Stimulated activated CD8-positive, alpha-beta memory T cell treated with anti-CD3 and anti-CD28 coated beads, Interleukin-4, amount 100 ng/mL, for 1 hour (primary cell): Measurements from ENCODE around the gene M6PR.
A peak's percentile ranks its signal among the peaks of the same experiment; 100 is the strongest.
"Not testable (repeated sequence)": the region's sequence is repeated elsewhere in the genome, so short reads cannot be mapped to it uniquely, and the experiment has no call there.

ENCODE experiments used
- DNase-seq, 2 donors: peaks; one replicate each; pipeline ENCODE4 v3.0.0-alpha.2; 2020; ENCODE audit warnings: low read depth in 2 of 2, low spot score in 1 of 2

Gene M6PR

GRCh38 chr12:8914033-8914715 is 35.3 kb downstream of the M6PR start, which contains the start of gene PHC1:
Gene PHC1, plus strand, starts transcription at chr12:8914509. Its CDS starts 3,169 bp downstream, at chr12:8917678.
- DNase-seq, result peak; percentile 49 to 66

GRCh38 chr12:8913702-8914032 is 35.8 kb downstream of the M6PR start:
- DNase-seq, result no peak

GRCh38 chr12:8912914-8913313 is 36.5 kb downstream of the M6PR start:
- no peak for DNase-seq

- DNase-seq, result no peak
Observed at GRCh38 chr12:8911606-8912268, 37.7 kb downstream of the M6PR start.

- DNase-seq, result no peak
Observed at GRCh38 chr12:8909752-8910151, 39.7 kb downstream of the M6PR start.

- no peak for DNase-seq
Observed at GRCh38 chr12:8907513-8907912, 41.9 kb downstream of the M6PR start.

- DNase-seq, result no peak
Observed at GRCh38 chr12:8906266-8907180, 42.9 kb downstream of the M6PR start.

GRCh38 chr12:8905546-8905945 is 43.9 kb downstream of the M6PR start:
- no peak for DNase-seq

- DNase-seq, result no peak
Observed at GRCh38 chr12:8904665-8905064, 44.8 kb downstream of the M6PR start.

GRCh38 chr12:8903646-8904045 is 45.8 kb downstream of the M6PR start:
- no peak for DNase-seq

GRCh38 chr12:8902703-8903102 is 46.7 kb downstream of the M6PR start:
- not testable (repeated sequence) for DNase-seq

GRCh38 chr12:8899830-8900229 is 49.6 kb downstream of the M6PR start:
- DNase-seq, result no peak

- DNase-seq, result no peak
Observed at GRCh38 chr12:8897081-8897480, 52.4 kb downstream of the M6PR start.

- no peak for DNase-seq
Observed at GRCh38 chr12:8894986-8895385, 54.5 kb downstream of the M6PR start.

GRCh38 chr12:8894378-8894777 is 55.1 kb downstream of the M6PR start:
- DNase-seq, result no peak

GRCh38 chr12:8891976-8892375 is 57.5 kb downstream of the M6PR start:
- no peak for DNase-seq
